Keratinocyte (primary cell): ENCODE measurements around the gene CAP2.

Experiments
- EZH2 ChIP-seq: IDR thresholded peaks from one replicate; pipeline ENCODE4 v1.6.1; 2012; ENCODE audit warnings: inconsistent platforms, mild to moderate bottlenecking, low read length, moderate library complexity
- TF ChIP-seq, protein P1 (sequence below), 3 experiments: IDR thresholded peaks in 1 of 3; conservative IDR thresholded peaks in 1 of 3; optimal IDR thresholded peaks in 1 of 3; 2 replicates in 2 of 3; 3 replicates in 1 of 3; pipeline versions ENCODE3 to v1.5.1; 2011; ENCODE audit warnings: low read length in 3 of 3, mild to moderate bottlenecking in 3 of 3, moderate library complexity in 2 of 3, control low read depth in 1 of 3, inconsistent platforms in 1 of 3; ENCODE audit not compliant: insufficient read depth in 2 of 3; ENCODE audit errors: extremely low read depth in 1 of 3

GRCh38 chr6:17542243-17542642 lies 148.8 kb downstream of the CAP2 start:
- TF ChIP-seq, protein P1, sequence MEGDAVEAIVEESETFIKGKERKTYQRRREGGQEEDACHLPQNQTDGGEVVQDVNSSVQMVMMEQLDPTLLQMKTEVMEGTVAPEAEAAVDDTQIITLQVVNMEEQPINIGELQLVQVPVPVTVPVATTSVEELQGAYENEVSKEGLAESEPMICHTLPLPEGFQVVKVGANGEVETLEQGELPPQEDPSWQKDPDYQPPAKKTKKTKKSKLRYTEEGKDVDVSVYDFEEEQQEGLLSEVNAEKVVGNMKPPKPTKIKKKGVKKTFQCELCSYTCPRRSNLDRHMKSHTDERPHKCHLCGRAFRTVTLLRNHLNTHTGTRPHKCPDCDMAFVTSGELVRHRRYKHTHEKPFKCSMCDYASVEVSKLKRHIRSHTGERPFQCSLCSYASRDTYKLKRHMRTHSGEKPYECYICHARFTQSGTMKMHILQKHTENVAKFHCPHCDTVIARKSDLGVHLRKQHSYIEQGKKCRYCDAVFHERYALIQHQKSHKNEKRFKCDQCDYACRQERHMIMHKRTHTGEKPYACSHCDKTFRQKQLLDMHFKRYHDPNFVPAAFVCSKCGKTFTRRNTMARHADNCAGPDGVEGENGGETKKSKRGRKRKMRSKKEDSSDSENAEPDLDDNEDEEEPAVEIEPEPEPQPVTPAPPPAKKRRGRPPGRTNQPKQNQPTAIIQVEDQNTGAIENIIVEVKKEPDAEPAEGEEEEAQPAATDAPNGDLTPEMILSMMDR (optimal IDR thresholded peaks at IDR 0.05 in 1 of 3, IDR thresholded peaks at IDR 0.05 in 1 of 3, conservative IDR thresholded peaks at IDR 0.05 in 1 of 3; ENCODE audit: extremely low read depth in 1 of 3, insufficient read depth in 2 of 3, low read length in 3 of 3): no peak
- no peak for TF ChIP-seq EZH2
